Trophoblast cell (in vitro differentiated cells and primary cell): ENCODE results near the gene NTNG1.

ENCODE experiments used
- DNase-seq, 2 donors: peaks; one replicate each; pipeline ENCODE4 v3.0.0-alpha.2; 2016
- H2AFZ ChIP-seq: 2 replicates; pipeline ENCODE4 v1.6.1; 2013; ENCODE audit warnings: low read length, moderate library complexity, mild to moderate bottlenecking; ENCODE audit not compliant: insufficient read depth, poor library complexity
- H2AK5ac ChIP-seq: 2 replicates; pipeline ENCODE4 v1.6.1; 2013; ENCODE audit warnings: mild to moderate bottlenecking, low read length
- H2BK120ac ChIP-seq: 2 replicates; pipeline ENCODE4 v1.6.1; 2013; ENCODE audit warnings: low read length, mild to moderate bottlenecking, moderate library complexity; ENCODE audit not compliant: insufficient read depth, poor library complexity
- H2BK12ac ChIP-seq: 2 replicates; pipeline ENCODE4 v1.6.1; 2013; ENCODE audit warnings: mild to moderate bottlenecking, low read length, moderate library complexity
- H2BK5ac ChIP-seq: 2 replicates; pipeline ENCODE4 v1.6.1; 2013; ENCODE audit warnings: low read length, low read depth, moderate library complexity, mild to moderate bottlenecking; ENCODE audit not compliant: poor library complexity
- H3K14ac ChIP-seq: 2 replicates; pipeline ENCODE4 v1.6.1; 2013; ENCODE audit warnings: mild to moderate bottlenecking, low read length
- H3K18ac ChIP-seq: 2 replicates; pipeline ENCODE4 v1.6.1; 2013; ENCODE audit warnings: mild to moderate bottlenecking, low read length
- H3K23ac ChIP-seq: 2 replicates; pipeline ENCODE4 v1.6.1; 2013; ENCODE audit warnings: low read length
- H3K27ac ChIP-seq: 2 replicates; pipeline ENCODE4 v1.5.1; 2013; ENCODE audit warnings: low read depth, mild to moderate bottlenecking, inconsistent platforms, low read length, moderate library complexity
- H3K27me3 ChIP-seq: 2 replicates; pipeline ENCODE4 v1.6.1; 2013; ENCODE audit warnings: inconsistent platforms, mild to moderate bottlenecking, low read length, moderate library complexity; ENCODE audit not compliant: insufficient read depth
- H3K36me3 ChIP-seq, 2 experiments: 1 replicate in 1 of 2; 2 replicates in 1 of 2; pipeline ENCODE4 v1.6.1; 2013; ENCODE audit warnings: low read length in 2 of 2, mild to moderate bottlenecking in 2 of 2, moderate library complexity in 1 of 2; ENCODE audit not compliant: insufficient read depth in 2 of 2, control insufficient read depth in 1 of 2
- H3K4ac ChIP-seq: 2 replicates; pipeline ENCODE4 v1.6.1; 2013; ENCODE audit warnings: low read depth, mild to moderate bottlenecking, low read length, moderate library complexity
- H3K4me1 ChIP-seq, 2 experiments: 1 replicate in 1 of 2; 2 replicates in 1 of 2; pipeline ENCODE4 v1.6.1; 2013; ENCODE audit warnings: low read length in 2 of 2, mild to moderate bottlenecking in 2 of 2, moderate library complexity in 1 of 2; ENCODE audit not compliant: insufficient read depth in 2 of 2, control insufficient read depth in 1 of 2
- H3K4me2 ChIP-seq: 2 replicates; pipeline ENCODE4 v1.6.1; 2013; ENCODE audit warnings: inconsistent platforms, mild to moderate bottlenecking, low read length, moderate library complexity
- H3K4me3 ChIP-seq: 2 replicates; pipeline ENCODE4 v1.5.1; 2013; ENCODE audit warnings: mild to moderate bottlenecking, low read depth, low read length, inconsistent platforms
- H3K79me1 ChIP-seq: one replicate; pipeline ENCODE4 v1.6.1; 2013; ENCODE audit warnings: low read length
- H3K79me2 ChIP-seq: 2 replicates; pipeline ENCODE4 v1.6.1; 2013; ENCODE audit warnings: low read length, mild to moderate bottlenecking; ENCODE audit not compliant: control insufficient read depth, insufficient read depth, poor library complexity
- H3K9ac ChIP-seq: 2 replicates; pipeline ENCODE4 v1.6.1; 2013; ENCODE audit warnings: mild to moderate bottlenecking, low read length
- H3K9me3 ChIP-seq: 2 replicates; pipeline ENCODE4 v1.6.1; 2013; ENCODE audit warnings: low read depth, mild to moderate bottlenecking, control low read depth, inconsistent platforms, low read length; ENCODE audit not compliant: insufficient read depth
- H4K12ac ChIP-seq: 2 replicates; pipeline ENCODE4 v1.6.1; 2013; ENCODE audit warnings: low read depth, mild to moderate bottlenecking, low read length, moderate library complexity
- H4K8ac ChIP-seq: 2 replicates; pipeline ENCODE4 v1.6.1; 2013; ENCODE audit warnings: low read depth, mild to moderate bottlenecking, low read length, moderate library complexity
- H4K91ac ChIP-seq: one replicate; pipeline ENCODE4 v1.6.1; 2013; ENCODE audit warnings: low read depth, mild to moderate bottlenecking, low read length, moderate library complexity
- WGBS: extraction: QIAGEN DNeasy Blood & Tissue Kit; methylation state at CpG from one replicate; pipeline ENCODE4 v1.1.7; 2013; ENCODE audit warnings: missing lambda C conversion rate; ENCODE audit not compliant: insufficient read length, insufficient coverage; ENCODE audit errors: extremely low coverage; 5-methylcytosine and 5-hydroxymethylcytosine counted together

Gene NTNG1

GRCh38 chr1:107315652-107316051, 174.8 kb downstream of the NTNG1 start:
- WGBS = no CpG with 5 or more reads among the region's 1 CpG
- no peaks in the 10 kb centered on the region for H3K9me3 ChIP-seq
- H3K27me3 ChIP-seq = no peaks in the 10 kb centered on the region
- no peak overlapping the region for H2BK5ac ChIP-seq
- H2AK5ac ChIP-seq = no peak overlapping the region
- H3K27ac ChIP-seq = no peak overlapping the region
- no peak overlapping the region for H3K4ac ChIP-seq
- H3K14ac ChIP-seq = no peak overlapping the region
- no peak overlapping the region for H3K18ac ChIP-seq
- H3K9ac ChIP-seq = no peak overlapping the region
- H3K4me3 ChIP-seq = no peak overlapping the region
- no peak overlapping the region for H2AFZ ChIP-seq
- DNase-seq = no peak
- no peak overlapping the region for H2BK120ac ChIP-seq
- no peaks in the 10 kb centered on the region for H3K79me2 ChIP-seq
- no peaks in the 10 kb centered on the region for H3K79me1 ChIP-seq
- H3K23ac ChIP-seq = no peak overlapping the region
- H3K36me3 ChIP-seq = no peaks in the 10 kb centered on the region
- H4K91ac ChIP-seq = no peak overlapping the region
- H3K4me1 ChIP-seq = no peaks in the 10 kb centered on the region
- no peak overlapping the region for H4K12ac ChIP-seq
- H2BK12ac ChIP-seq = no peak overlapping the region
- H4K8ac ChIP-seq = no peak overlapping the region
- no peak overlapping the region for H3K4me2 ChIP-seq

- no CpG with 5 or more reads among the region's 2 CpGs for WGBS
- no peak overlapping the region for H2BK12ac ChIP-seq
- no peak overlapping the region for H2AK5ac ChIP-seq
- H3K4me1 ChIP-seq = no peaks in the 10 kb centered on the region
- H2AFZ ChIP-seq = no peak overlapping the region
- H3K9ac ChIP-seq = no peak overlapping the region
- no peak overlapping the region for H2BK5ac ChIP-seq
- no peak overlapping the region for H2BK120ac ChIP-seq
- DNase-seq = no peak
- no peak overlapping the region for H3K14ac ChIP-seq
- no peak overlapping the region for H3K27ac ChIP-seq
- H3K4me3 ChIP-seq = no peak overlapping the region
- no peak overlapping the region for H3K23ac ChIP-seq
- H4K8ac ChIP-seq = no peak overlapping the region
- H3K79me1 ChIP-seq = no peaks in the 10 kb centered on the region
- H3K79me2 ChIP-seq = no peaks in the 10 kb centered on the region
- no peaks in the 10 kb centered on the region for H3K27me3 ChIP-seq
- no peak overlapping the region for H4K12ac ChIP-seq
- no peaks in the 10 kb centered on the region for H3K36me3 ChIP-seq
- H3K4me2 ChIP-seq = no peak overlapping the region
- H4K91ac ChIP-seq = no peak overlapping the region
- H3K18ac ChIP-seq = no peak overlapping the region
- H3K9me3 ChIP-seq = no peaks in the 10 kb centered on the region
- H3K4ac ChIP-seq = no peak overlapping the region
These were observed 178.1 kb downstream of the NTNG1 start for GRCh38 chr1:107318932-107319331.

GRCh38 chr1:107323784-107324183, 182.9 kb downstream of the NTNG1 start:
- Histone ChIP-seq H4K12ac (no peak overlapping the region), H2BK120ac (no peak overlapping the region), H2AFZ (no peak overlapping the region), H4K8ac (no peak overlapping the region), H3K4me2 (no peak overlapping the region), H3K14ac (no peak overlapping the region), H3K27me3 (no peaks in the 10 kb centered on the region), H4K91ac (no peak overlapping the region), H3K4ac (no peak overlapping the region), H3K23ac (no peak overlapping the region), H3K27ac (no peak overlapping the region), H3K18ac (no peak overlapping the region), H3K4me3 (no peak overlapping the region), H3K79me2 (no peaks in the 10 kb centered on the region), H2BK5ac (no peak overlapping the region), H3K36me3 (no peaks in the 10 kb centered on the region), H3K9ac (no peak overlapping the region), H3K4me1 (no peaks in the 10 kb centered on the region), H2AK5ac (no peak overlapping the region), H3K9me3 (no peaks in the 10 kb centered on the region), H3K79me1 (no peaks in the 10 kb centered on the region), H2BK12ac (no peak overlapping the region)
- no peak for DNase-seq
- WGBS = no CpG with 5 or more reads among the region's 3 CpGs

- Histone ChIP-seq H3K18ac (no peak overlapping the region), H3K9ac (no peak overlapping the region), H2AK5ac (no peak overlapping the region), H2AFZ (no peak overlapping the region), H2BK5ac (no peak overlapping the region), H2BK12ac (no peak overlapping the region), H3K27me3 (no peaks in the 10 kb centered on the region), H3K23ac (no peak overlapping the region), H3K36me3 (no peaks in the 10 kb centered on the region), H3K4ac (no peak overlapping the region), H3K4me3 (no peak overlapping the region), H4K91ac (no peak overlapping the region), H4K8ac (no peak overlapping the region), H3K4me1 (no peaks in the 10 kb centered on the region), H3K14ac (no peak overlapping the region), H3K79me1 (no peaks in the 10 kb centered on the region), H2BK120ac (no peak overlapping the region), H3K9me3 (no peaks in the 10 kb centered on the region), H3K27ac (no peak overlapping the region), H3K4me2 (no peak overlapping the region), H4K12ac (no peak overlapping the region), H3K79me2 (no peaks in the 10 kb centered on the region)
- no CpG with 5 or more reads among the region's 2 CpGs for WGBS
- DNase-seq = peak in 1 of 2 donors; percentile 10
These were observed 186.1 kb downstream of the NTNG1 start for GRCh38 chr1:107326824-107327445.
